A673 (cell line): Measurements from ENCODE around the gene ALLC.

Experiments
- EZH2 ChIP-seq: fragments of 200-600 bp; sonication (generic); IDR thresholded peaks from 2 replicates; pipeline ENCODE4 v1.6.1; 2017; ENCODE audit warnings: borderline replicate concordance, low read depth, mild to moderate bottlenecking, mixed read lengths, antibody characterized with exemption, low read length; ENCODE audit not compliant: poor library complexity, severe bottlenecking
- TF ChIP-seq, protein P1 (sequence below): fragments of 300-800, 200-600 bp; sonication (generic); conservative IDR thresholded peaks from 2 replicates; pipeline ENCODE4 v1.5.1; 2017; ENCODE audit warnings: low read depth, mild to moderate bottlenecking, antibody characterized with exemption, low read length, moderate library complexity, mixed read lengths

DNA sequence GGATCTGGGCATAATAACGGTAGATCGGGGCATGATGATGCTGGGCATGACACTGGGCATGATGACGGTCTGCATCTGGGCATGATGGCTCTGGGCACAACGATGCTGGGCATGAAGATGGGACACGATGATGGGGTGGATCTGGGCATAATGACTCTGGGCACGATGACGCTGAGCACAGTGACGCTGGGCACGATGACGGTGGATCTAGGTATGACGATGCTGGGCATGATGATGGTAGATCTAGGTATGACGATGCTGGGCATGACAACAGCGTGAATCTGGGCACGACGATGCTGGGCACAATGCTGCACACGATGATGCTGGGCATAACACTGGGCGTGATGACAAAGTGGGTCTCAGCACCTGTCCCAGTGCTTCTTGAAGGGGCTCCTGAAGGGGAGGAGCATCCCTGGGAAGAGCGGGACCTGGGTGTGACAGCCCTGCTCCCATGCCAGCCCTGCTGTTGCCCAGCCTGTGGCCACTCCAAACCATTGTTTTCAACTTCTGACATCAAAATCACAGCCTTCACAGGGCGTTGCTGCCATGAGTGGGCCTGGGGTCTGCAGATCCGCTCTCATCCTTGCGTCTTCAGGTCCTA lies 30.4 kb upstream of the ALLC start:
- TF ChIP-seq EZH2: no peak
- TF ChIP-seq, protein P1, sequence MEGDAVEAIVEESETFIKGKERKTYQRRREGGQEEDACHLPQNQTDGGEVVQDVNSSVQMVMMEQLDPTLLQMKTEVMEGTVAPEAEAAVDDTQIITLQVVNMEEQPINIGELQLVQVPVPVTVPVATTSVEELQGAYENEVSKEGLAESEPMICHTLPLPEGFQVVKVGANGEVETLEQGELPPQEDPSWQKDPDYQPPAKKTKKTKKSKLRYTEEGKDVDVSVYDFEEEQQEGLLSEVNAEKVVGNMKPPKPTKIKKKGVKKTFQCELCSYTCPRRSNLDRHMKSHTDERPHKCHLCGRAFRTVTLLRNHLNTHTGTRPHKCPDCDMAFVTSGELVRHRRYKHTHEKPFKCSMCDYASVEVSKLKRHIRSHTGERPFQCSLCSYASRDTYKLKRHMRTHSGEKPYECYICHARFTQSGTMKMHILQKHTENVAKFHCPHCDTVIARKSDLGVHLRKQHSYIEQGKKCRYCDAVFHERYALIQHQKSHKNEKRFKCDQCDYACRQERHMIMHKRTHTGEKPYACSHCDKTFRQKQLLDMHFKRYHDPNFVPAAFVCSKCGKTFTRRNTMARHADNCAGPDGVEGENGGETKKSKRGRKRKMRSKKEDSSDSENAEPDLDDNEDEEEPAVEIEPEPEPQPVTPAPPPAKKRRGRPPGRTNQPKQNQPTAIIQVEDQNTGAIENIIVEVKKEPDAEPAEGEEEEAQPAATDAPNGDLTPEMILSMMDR: no peak
